Hepatocyte (in vitro differentiated cells): ENCODE data around the gene ZNF354C. TPM values are rescaled to one million over a fixed set of nuclear protein-coding genes. Genes with fewer than 3 reads are reported as not detected.

Experiments used
- DNase-seq: peaks from one replicate; pipeline ENCODE4 v3.0.0-alpha.2; 2016; ENCODE audit warnings: low spot score
- H2AFZ ChIP-seq: fragments of 200-600 bp; sonication (generic); 2 replicates; pipeline ENCODE4 v1.6.0; 2016; ENCODE audit warnings: antibody characterized with exemption, mild to moderate bottlenecking
- H3K27ac ChIP-seq: fragments of 200-600 bp; sonication (generic); 2 replicates; pipeline ENCODE4 v1.5.1; 2016; ENCODE audit warnings: mild to moderate bottlenecking
- H3K27me3 ChIP-seq: fragments of 200-600 bp; sonication (generic); 2 replicates; pipeline ENCODE4 v1.6.1; 2016
- H3K36me3 ChIP-seq: fragments of 200-600 bp; sonication (generic); replicated peaks from 2 replicates; pipeline ENCODE4 v1.5.1; 2016; ENCODE audit warnings: low read depth; ENCODE audit not compliant: insufficient read depth
- H3K4me1 ChIP-seq: fragments of 200-600 bp; sonication (generic); 2 replicates; pipeline ENCODE4 v1.5.1; 2016; ENCODE audit warnings: mild to moderate bottlenecking, moderate library complexity; ENCODE audit not compliant: insufficient read depth
- H3K4me2 ChIP-seq: fragments of 200-600 bp; sonication (generic); 2 replicates; pipeline ENCODE4 v1.6.0; 2016
- H3K4me3 ChIP-seq: fragments of 200-600 bp; sonication (generic); 2 replicates; pipeline ENCODE4 v1.5.1; 2016; ENCODE audit warnings: mild to moderate bottlenecking
- H3K79me2 ChIP-seq: fragments of 200-600 bp; sonication (generic); 2 replicates; pipeline ENCODE4 v1.6.0; 2017; ENCODE audit warnings: mild to moderate bottlenecking
- H3K9me2 ChIP-seq: fragments of 200-600 bp; sonication (generic); replicated peaks from 2 replicates; pipeline ENCODE4 v1.6.0; 2017; ENCODE audit warnings: mild to moderate bottlenecking; ENCODE audit not compliant: insufficient read depth
- H3K9me3 ChIP-seq: fragments of 200-600 bp; sonication (generic); 2 replicates; pipeline ENCODE4 v1.5.1; 2016; ENCODE audit warnings: low read depth, mild to moderate bottlenecking
- H4K20me1 ChIP-seq: fragments of 200-600 bp; sonication (generic); 2 replicates; pipeline ENCODE4 v1.6.0; 2016; ENCODE audit warnings: mild to moderate bottlenecking; ENCODE audit not compliant: insufficient read depth, poor library complexity, severe bottlenecking
- CTCF ChIP-seq: fragments of 200-600 bp; sonication (generic); IDR thresholded peaks from 2 replicates; pipeline ENCODE4 v1.5.1; 2016; ENCODE audit warnings: antibody characterized with exemption, mild to moderate bottlenecking; ENCODE audit not compliant: poor library complexity
- EZH2 ChIP-seq: fragments of 200-600 bp; sonication (generic); IDR thresholded peaks from 2 replicates; pipeline ENCODE4 v1.6.1; 2016; ENCODE audit warnings: antibody characterized with exemption, mild to moderate bottlenecking, borderline replicate concordance
- EZH2phosphoT487 ChIP-seq: fragments of 200-600 bp; sonication (generic); IDR thresholded peaks from one replicate; pipeline ENCODE4 v1.6.1; 2018; ENCODE audit warnings: antibody characterized with exemption, mild to moderate bottlenecking, low read depth, moderate library complexity; ENCODE audit not compliant: unreplicated experiment, severe bottlenecking
- WGBS: methylation state at CpG from one replicate; pipeline ENCODE4 v1.1.6; 2016; ENCODE audit warnings: low lambda C conversion rate; ENCODE audit errors: missing lambda C conversion rate; 5-methylcytosine and 5-hydroxymethylcytosine counted together
- polyA plus RNA-seq: library from polyadenylated mRNA; unstranded; fragments of >200 nt; fragmentation: Nextera tagmentation; extraction: Ambion mirVana; gene quantifications from 2 replicates; pipeline ENCODE4 v1.2.1, GENCODE V29; 2016
- total RNA-seq: library from RNA; depleted of rRNA; stranded (reverse); fragments of >200 nt; gene quantifications from 2 replicates; pipeline ENCODE4 v1.2.3, GENCODE V29; 2014

Gene ZNF354C
- total and polyA plus RNA-seq, 2 experiments from 2014 or later = 1.5 to 9.4 TPM

GRCh38 chr5:179118756-179119414, 58.7 kb downstream of the ZNF354C start:
- Histone ChIP-seq H3K4me2 (no peak overlapping the region), H3K27ac (no peak overlapping the region), H3K4me3 (no peak overlapping the region), H4K20me1 (no peaks in the 10 kb centered on the region), H3K9me3 (no peaks in the 10 kb centered on the region), H3K36me3 (no peaks in the 10 kb centered on the region), H3K27me3 (no peaks in the 10 kb centered on the region), H3K79me2 (no peaks in the 10 kb centered on the region), H3K9me2 (no peaks in the 10 kb centered on the region), H3K4me1 (no peaks in the 10 kb centered on the region), H2AFZ (no peak overlapping the region)
- WGBS = 90% methylated on average over 10 of the region's 10 CpGs
- no peak for TF ChIP-seq CTCF
- TF ChIP-seq EZH2phosphoT487 = no peak
- no peak for TF ChIP-seq EZH2
- DNase-seq = no peak

GRCh38 chr5:179119415-179120170, 59.4 kb downstream of the ZNF354C start:
- no peak overlapping the region for H2AFZ ChIP-seq
- H3K4me3 ChIP-seq = no peak overlapping the region
- H3K4me2 ChIP-seq = no peak overlapping the region
- no peaks in the 10 kb centered on the region for H3K36me3 ChIP-seq
- no peaks in the 10 kb centered on the region for H4K20me1 ChIP-seq
- no peaks in the 10 kb centered on the region for H3K4me1 ChIP-seq
- no peak overlapping the region for H3K27ac ChIP-seq
- H3K9me3 ChIP-seq = no peaks in the 10 kb centered on the region
- WGBS = 92% methylated on average over 14 of the region's 15 CpGs
- TF ChIP-seq EZH2phosphoT487 = no peak
- no peak for TF ChIP-seq EZH2
- no peak for TF ChIP-seq CTCF
- H3K9me2 ChIP-seq = no peaks in the 10 kb centered on the region
- no peaks in the 10 kb centered on the region for H3K79me2 ChIP-seq
- DNase-seq = no peak
- no peaks in the 10 kb centered on the region for H3K27me3 ChIP-seq

GRCh38 chr5:179120421-179120861, 60.3 kb downstream of the ZNF354C start:
- H3K27ac ChIP-seq = no peak overlapping the region
- H3K36me3 ChIP-seq = no peaks in the 10 kb centered on the region
- no peak for TF ChIP-seq EZH2
- TF ChIP-seq EZH2phosphoT487 = no peak
- no peaks in the 10 kb centered on the region for H3K27me3 ChIP-seq
- H3K4me3 ChIP-seq = no peak overlapping the region
- no peaks in the 10 kb centered on the region for H3K4me1 ChIP-seq
- H3K4me2 ChIP-seq = no peak overlapping the region
- no peak overlapping the region for H2AFZ ChIP-seq
- no peaks in the 10 kb centered on the region for H3K9me3 ChIP-seq
- 97% methylated on average over 26 of the region's 35 CpGs for WGBS
- no peaks in the 10 kb centered on the region for H3K9me2 ChIP-seq
- no peak for DNase-seq
- no peaks in the 10 kb centered on the region for H3K79me2 ChIP-seq
- no peaks in the 10 kb centered on the region for H4K20me1 ChIP-seq

GRCh38 chr5:179120951-179121666, 60.9 kb downstream of the ZNF354C start:
- H3K27ac ChIP-seq = no peak overlapping the region
- no peak overlapping the region for H3K4me3 ChIP-seq
- no peaks in the 10 kb centered on the region for H3K27me3 ChIP-seq
- H3K4me1 ChIP-seq = no peaks in the 10 kb centered on the region
- 98% methylated on average over 68 of the region's 75 CpGs for WGBS
- no peak overlapping the region for H3K4me2 ChIP-seq
- no peaks in the 10 kb centered on the region for H3K79me2 ChIP-seq
- TF ChIP-seq EZH2 = no peak
- no peak for TF ChIP-seq CTCF
- no peak for TF ChIP-seq EZH2phosphoT487
- no peak overlapping the region for H2AFZ ChIP-seq
- DNase-seq = no peak
- H3K36me3 ChIP-seq = no peaks in the 10 kb centered on the region
- no peaks in the 10 kb centered on the region for H3K9me3 ChIP-seq
- no peaks in the 10 kb centered on the region for H4K20me1 ChIP-seq
- no peaks in the 10 kb centered on the region for H3K9me2 ChIP-seq
